A549 treated with AZD2906 at 1 μM for 4 hours (cell line): Measurements from ENCODE around the gene STX1B. TPM values are rescaled to one million over a fixed set of nuclear protein-coding genes. Genes with fewer than 3 reads are reported as not detected.

ENCODE experiments used
- total RNA-seq: library from RNA; stranded (reverse); fragments of 200-300 nt; extraction: Qiagen RNA extraction; gene quantifications from 5 replicates; pipeline ENCODE4 v1.2.3, GENCODE V29; 2022

The STX1B gene
- 1.4 to 1.7 TPM (median 1.6 TPM) in 5 replicates for total RNA-seq

DNA sequence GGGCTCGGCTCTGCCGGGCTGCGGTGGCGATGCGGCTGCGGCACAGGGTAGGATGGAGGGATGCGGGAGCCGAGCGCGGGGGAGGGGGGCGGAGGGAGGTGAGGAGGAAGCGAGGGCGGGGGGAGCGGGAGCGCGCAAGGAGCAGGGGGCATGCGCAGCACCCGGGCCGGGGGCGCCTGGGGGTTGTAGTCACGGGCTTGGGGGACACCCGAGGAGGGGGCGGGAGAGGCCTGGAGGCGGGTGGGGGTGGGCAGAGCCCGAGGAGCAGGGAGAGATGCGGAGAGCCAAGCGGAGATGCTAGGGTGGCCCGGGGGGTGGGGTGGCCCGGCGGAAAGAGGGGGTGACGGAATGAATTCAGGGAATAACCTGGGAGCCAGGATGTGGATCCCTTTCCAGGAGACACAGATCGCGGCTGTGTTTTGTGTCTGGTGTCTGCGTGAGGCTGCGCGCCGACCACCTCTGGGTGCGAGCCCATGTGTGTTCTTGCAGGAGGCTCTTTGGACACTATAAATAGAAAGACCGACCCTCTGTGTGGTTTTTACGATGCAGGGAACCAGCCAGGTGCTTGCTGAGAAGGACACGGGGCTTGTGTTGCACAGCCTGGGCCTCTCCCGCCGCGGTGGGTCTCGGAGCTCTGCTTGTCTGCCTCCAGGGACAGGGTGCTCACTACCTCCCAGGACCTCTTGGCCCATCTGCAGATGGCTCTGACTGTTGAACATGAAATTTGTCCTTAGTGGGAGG is at the start of gene STX1B:
TSS of gene STX1B (minus strand) at position 54 of the 741 bp plus-strand sequence. CDS start 242 bp downstream, outside the sequence.

DNA sequence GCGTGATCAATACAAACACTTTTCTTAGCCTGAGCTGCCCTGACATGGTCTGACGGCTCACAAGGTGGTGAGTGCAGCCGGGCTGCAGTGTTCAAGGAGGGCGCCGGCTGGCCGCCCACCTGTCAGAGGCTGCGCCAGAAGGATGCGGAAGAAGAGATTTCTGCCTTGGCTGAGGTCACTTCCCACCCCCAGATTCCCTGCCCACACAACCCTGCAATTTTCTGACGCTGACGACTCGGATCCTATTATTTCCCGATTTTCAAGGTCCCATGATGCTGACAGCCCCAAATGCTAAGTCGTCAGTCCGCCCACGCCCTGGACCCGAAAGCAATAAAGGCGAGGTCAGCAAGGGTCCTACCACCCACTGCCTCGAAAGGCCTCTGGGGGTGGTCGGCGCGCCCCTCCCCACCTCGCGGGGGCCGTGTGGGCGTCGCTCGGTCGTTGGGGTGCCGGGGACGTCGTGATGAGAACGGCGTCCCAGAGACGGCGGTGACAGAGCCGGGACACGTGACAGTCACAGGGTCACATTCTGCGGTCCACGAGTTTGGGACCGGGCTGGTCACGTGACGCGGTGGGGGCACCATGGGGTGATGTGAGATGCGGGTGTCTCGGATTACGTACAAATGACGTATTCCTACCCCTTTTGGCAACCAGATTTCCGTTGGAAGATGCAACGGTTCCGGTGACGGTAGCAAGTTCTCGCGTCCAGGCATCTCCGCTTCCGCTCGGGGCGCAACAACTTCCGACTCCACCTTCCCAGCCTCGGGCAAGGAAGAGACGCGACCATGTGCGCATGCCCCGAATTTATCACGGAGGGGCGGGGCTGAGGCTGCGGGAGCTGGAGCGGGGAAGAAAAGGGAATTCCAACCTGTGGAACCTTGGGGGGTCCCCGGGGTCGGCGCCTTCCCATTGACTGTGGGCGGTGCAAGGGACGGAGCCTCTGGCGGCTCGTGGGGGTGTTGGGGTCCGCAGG is 22.6 kb upstream of the STX1B start, which contains the start of gene STX4:
TSS of gene STX4 (plus strand) at position 823 of the 973 bp plus-strand sequence. CDS start 248 bp downstream, outside the sequence.

DNA sequence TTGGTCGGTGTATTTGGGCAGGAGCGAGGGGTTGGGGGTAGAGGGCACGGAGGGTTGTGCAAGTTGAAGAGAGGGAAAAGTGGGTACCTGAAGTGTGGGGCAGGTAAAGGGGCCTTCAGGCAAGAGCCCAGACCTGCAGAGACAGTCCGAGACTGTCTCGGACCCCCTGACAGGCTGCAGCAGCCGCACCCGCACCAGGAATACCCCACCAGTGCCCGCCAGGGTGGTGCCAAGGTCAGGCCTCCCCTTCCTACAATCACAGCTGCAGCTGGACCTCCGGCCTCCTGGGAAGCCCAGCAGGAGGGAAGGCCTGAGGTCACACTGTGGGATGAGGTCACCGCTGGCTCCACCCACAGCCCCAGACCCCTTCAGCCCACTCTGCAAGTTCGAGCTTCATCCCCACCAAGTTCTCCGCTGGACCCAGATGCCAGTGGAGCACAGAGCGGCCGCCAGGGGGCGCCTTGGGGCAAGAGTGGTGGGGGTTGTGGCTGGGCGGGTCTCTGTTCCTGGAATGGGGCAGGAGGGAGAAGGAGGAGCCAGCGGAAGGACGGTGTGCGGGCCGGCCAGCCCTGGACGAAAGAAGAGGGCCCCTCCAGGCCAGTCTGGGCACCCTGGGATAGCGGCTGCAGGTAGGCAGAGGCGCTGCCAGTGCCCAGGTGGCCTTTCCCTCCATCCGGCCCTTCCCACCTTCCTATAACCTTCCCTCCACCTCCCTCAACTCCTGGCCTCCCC is 25.6 kb downstream of the STX1B start, which contains the start of gene HSD3B7:
TSS of gene HSD3B7 (plus strand) at position 539 of the 732 bp plus-strand sequence. CDS start 452 bp downstream, outside the sequence.

DNA sequence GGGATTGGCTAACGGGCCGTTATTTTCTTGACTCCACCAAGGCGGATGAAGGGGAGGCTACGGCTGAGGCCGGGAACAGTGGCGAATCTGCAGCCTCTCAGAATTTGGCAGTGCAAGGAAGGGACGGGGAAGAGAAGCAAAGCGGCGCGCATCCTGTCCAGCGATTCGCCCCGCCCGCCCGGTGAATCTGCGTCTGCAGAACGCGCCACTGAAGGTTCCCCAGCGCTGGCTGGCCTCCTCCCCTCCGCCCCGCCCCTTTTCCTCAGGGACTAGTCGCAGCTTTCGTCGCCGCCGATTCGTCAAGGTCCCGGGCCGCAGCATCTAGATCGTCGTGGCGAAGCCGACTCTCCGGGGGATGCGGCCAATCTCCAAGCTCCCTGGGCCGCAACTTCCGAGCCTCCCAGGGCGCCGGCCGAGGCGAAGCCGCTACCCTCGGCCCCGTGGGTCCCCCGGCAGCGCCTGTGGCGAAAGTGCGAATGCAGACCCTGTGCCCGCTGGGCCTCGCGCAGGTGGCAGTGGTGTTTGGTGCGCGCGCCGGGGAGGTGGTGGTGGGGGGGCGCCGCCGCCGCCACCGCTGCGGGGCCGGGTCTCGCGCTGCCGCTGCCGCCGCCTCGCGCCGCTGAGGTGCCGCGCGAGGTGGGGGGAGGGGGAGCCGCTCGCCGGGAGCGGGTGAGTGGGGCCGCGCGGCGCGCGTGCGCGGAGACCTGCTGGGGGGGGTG is 52.8 kb downstream of the STX1B start, which contains the start of gene SETD1A:
TSS of gene SETD1A (plus strand) at position 299 of the 719 bp plus-strand sequence. CDS start 978 bp downstream, outside the sequence.

DNA sequence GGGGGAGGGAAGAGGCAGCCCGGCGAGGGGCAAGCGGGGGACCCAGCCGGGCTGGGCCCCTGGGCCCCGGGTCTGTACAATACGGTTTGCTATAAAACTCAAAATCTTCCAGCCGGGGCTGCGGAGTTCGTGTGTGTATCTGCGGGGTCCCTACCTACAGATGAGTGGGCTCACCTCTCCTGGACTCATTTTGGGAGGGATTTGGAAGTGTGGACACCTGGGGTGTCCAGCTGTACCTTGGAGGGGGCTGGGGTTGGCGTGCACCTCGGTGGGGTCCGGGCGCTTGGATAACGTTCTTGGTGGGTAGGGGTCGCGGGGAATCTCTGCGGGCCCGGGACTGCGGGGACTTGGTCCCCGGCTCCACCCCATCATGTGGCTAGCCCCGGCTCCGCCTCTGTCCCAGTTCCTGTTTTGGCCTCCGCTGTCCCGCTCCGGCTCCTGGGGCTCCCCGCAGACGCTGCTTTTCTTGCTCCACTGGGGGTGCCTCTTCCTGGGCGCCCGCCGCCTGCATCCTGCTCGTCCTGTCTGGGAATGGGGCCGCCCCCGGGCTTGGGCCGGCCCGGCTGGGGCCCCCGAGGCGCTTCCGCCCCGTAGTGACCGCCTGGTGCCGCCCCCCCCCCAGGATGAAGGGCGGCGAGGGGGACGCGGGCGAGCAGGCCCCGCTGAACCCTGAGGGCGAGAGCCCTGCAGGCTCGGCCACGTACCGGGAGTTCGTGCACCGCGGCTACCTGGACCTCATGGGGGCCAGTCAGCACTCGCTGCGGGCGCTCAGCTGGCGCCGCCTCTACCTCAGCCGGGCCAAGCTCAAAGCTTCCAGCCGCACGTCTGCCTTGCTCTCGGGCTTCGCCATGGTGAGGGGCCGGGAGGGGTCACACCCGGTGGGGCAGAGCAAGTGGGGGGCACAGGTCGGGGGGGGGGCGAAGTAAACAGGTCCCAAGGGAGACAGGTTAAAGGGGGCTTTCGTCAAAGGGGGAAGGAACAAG is 61.5 kb downstream of the STX1B start, which contains the start of gene ORAI3:
TSS of gene ORAI3 (plus strand) at position 402 of the 983 bp plus-strand sequence. CDS start at position 624, 222 bp downstream.

Other genes with a start within 250 kb of the STX1B start
- 4.5 to 9.0 TPM (median 8.0 TPM) in 5 replicates for gene CFAP119, start 248.6 kb downstream of the STX1B start, total RNA-seq
- gene RNF40, start 248.3 kb downstream of the STX1B start, total RNA-seq: 70.9 to 82.8 TPM (median 79.3 TPM) in 5 replicates
- 16.0 to 19.7 TPM (median 17.4 TPM) in 5 replicates for gene ZNF629, start 223.4 kb downstream of the STX1B start, total RNA-seq
- 26.3 to 45.4 TPM (median 43.8 TPM) in 5 replicates for gene BCL7C, start 116.6 kb downstream of the STX1B start, total RNA-seq
- 0.16 to 0.29 TPM (median 0.17 TPM) in 5 replicates for gene CTF1, start 114.0 kb downstream of the STX1B start, total RNA-seq
- gene FBXL19, start 87.1 kb downstream of the STX1B start, total RNA-seq: 12.0 to 20.0 TPM (median 16.8 TPM) in 5 replicates
- gene ORAI3, start 61.6 kb downstream of the STX1B start, total RNA-seq: 10.3 to 14.7 TPM (median 12.3 TPM) in 5 replicates
- gene SETD1A, start 52.9 kb downstream of the STX1B start, total RNA-seq: 18.3 to 20.3 TPM (median 18.6 TPM) in 5 replicates
- 13.5 to 17.0 TPM (median 14.5 TPM) in 5 replicates for gene HSD3B7, start 25.4 kb downstream of the STX1B start, total RNA-seq
- 49.2 to 67.7 TPM (median 62.8 TPM) in 5 replicates for gene STX4, start 22.9 kb upstream of the STX1B start, total RNA-seq
- gene ZNF668, start 63.6 kb upstream of the STX1B start, total RNA-seq: 13.2 to 20.9 TPM (median 15.8 TPM) in 5 replicates
- 9.3 to 10.8 TPM (median 9.9 TPM) in 5 replicates for gene ZNF646, start 63.8 kb upstream of the STX1B start, total RNA-seq
- 1.1 to 2.1 TPM (median 1.4 TPM) in 5 replicates for gene PRSS53, start 78.3 kb upstream of the STX1B start, total RNA-seq
- 99.8 to 149 TPM (median 147 TPM) in 5 replicates for gene VKORC1, start 84.2 kb upstream of the STX1B start, total RNA-seq
- gene BCKDK, start 97.7 kb upstream of the STX1B start, total RNA-seq: 42.8 to 59.1 TPM (median 54.4 TPM) in 5 replicates
- 44.4 to 51.1 TPM (median 49.2 TPM) in 5 replicates for gene KAT8, start 107.0 kb upstream of the STX1B start, total RNA-seq
- gene PRSS8, start 125.1 kb upstream of the STX1B start, total RNA-seq: 1.2 to 1.8 TPM (median 1.4 TPM) in 5 replicates
- 0.84 to 2.1 TPM (median 1.3 TPM) in 5 replicates for gene PRSS36, start 139.4 kb upstream of the STX1B start, total RNA-seq
- gene FUS, start 169.5 kb upstream of the STX1B start, total RNA-seq: 494 to 572 TPM (median 537 TPM) in 5 replicates
- 26.9 to 41.9 TPM (median 35.6 TPM) in 5 replicates for gene PYCARD, start 192.1 kb upstream of the STX1B start, total RNA-seq
- 0.01 to 0.06 TPM (median 0.02 TPM) in 5 replicates for gene TRIM72, start 203.5 kb upstream of the STX1B start, total RNA-seq
- gene PYDC1, start 206.5 kb upstream of the STX1B start, total RNA-seq: not detected in 5 replicates
- gene ITGAM, start 249.3 kb upstream of the STX1B start, total RNA-seq: 1.1 to 1.6 TPM (median 1.3 TPM) in 5 replicates